H1 (cell line): ENCODE data around the gene CYP39A1. TPM values are rescaled to one million over a fixed set of nuclear protein-coding genes. Genes with fewer than 3 reads are reported as not detected.

Experiments used
- CTCF ChIA-PET: fragments of 300-600 bp; sonication (Branson Sonifier 250); formaldehyde crosslinking; loops from one replicate; lab custom pipeline; 2021; ENCODE audit not compliant: partially characterized antibody; lab: Charles Lee
- POLR2A ChIA-PET: fragments of 300-600 bp; sonication (Branson Sonifier 250); formaldehyde crosslinking; loops from one replicate; lab custom pipeline; 2021; ENCODE audit warnings: inconsistent platforms; ENCODE audit not compliant: partially characterized antibody; lab: Charles Lee
- DNase-seq, 2 experiments: peaks; one replicate each; pipeline versions ENCODE4 v3.0.0 to v3.0.0-alpha.2; 2010 to 2022; ENCODE audit warnings: low spot score in 2 of 2, low read depth in 1 of 2, mixed read lengths in 1 of 2
- FAIRE-seq: peaks from 2 replicates; lab custom pipeline; 2011; peaks lifted over from hg19 to GRCh38; lab: Jason Lieb, UNC
- H2AFZ ChIP-seq: 2 replicates; pipeline ENCODE4 v1.8.1; 2012; ENCODE audit warnings: low read length, inconsistent platforms
- H2AK5ac ChIP-seq: 2 replicates; pipeline ENCODE4 v1.6.1; 2013; ENCODE audit warnings: low read depth, low read length
- H2BK120ac ChIP-seq: replicated peaks from 2 replicates; pipeline ENCODE3; 2013; ENCODE audit warnings: low read depth, low read length, inconsistent platforms
- H2BK12ac ChIP-seq: 2 replicates; pipeline ENCODE4 v1.6.1; 2013; ENCODE audit warnings: low read depth, low read length
- H2BK15ac ChIP-seq: 2 replicates; pipeline ENCODE4 v1.6.1; 2013; ENCODE audit warnings: low read length
- H2BK20ac ChIP-seq: 2 replicates; pipeline ENCODE4 v1.6.1; 2013; ENCODE audit warnings: low read length
- H2BK5ac ChIP-seq: 2 replicates; pipeline ENCODE4 v1.6.1; 2013; ENCODE audit warnings: low read depth, low read length
- H3K14ac ChIP-seq: 2 replicates; pipeline ENCODE4 v1.6.1; 2013; ENCODE audit warnings: inconsistent platforms; ENCODE audit not compliant: insufficient read length
- H3K18ac ChIP-seq: 2 replicates; pipeline ENCODE4 v1.6.1; 2013; ENCODE audit warnings: low read length; ENCODE audit errors: extremely low read depth
- H3K23ac ChIP-seq: 2 replicates; pipeline ENCODE4 v1.6.1; 2013; ENCODE audit warnings: inconsistent platforms; ENCODE audit not compliant: insufficient read length
- H3K23me2 ChIP-seq: 2 replicates; pipeline ENCODE4 v1.6.1; 2013; ENCODE audit warnings: low read depth, low read length
- H3K27ac ChIP-seq: 2 replicates; pipeline ENCODE4 v1.6.1; 2011; ENCODE audit warnings: low read depth, low read length, inconsistent platforms
- H3K27me3 ChIP-seq, 4 experiments: replicated peaks in 1 of 4; 1 replicate in 1 of 4; 2 replicates in 3 of 4; pipeline versions ENCODE4 v1.6.1 to v1.8.1; 2011 to 2013; ENCODE audit warnings: low read length in 3 of 4, mild to moderate bottlenecking in 3 of 4, inconsistent platforms in 2 of 4, mixed read lengths in 2 of 4, moderate library complexity in 1 of 4; ENCODE audit not compliant: control insufficient read depth in 3 of 4, insufficient read depth in 3 of 4; ENCODE audit errors: extremely low read depth in 1 of 4
- H3K36me3 ChIP-seq, 4 experiments: 2 replicates each; pipeline versions ENCODE4 v1.6.1 to v1.8.1; 2011 to 2013; ENCODE audit warnings: mild to moderate bottlenecking in 4 of 4, low read length in 3 of 4, moderate library complexity in 2 of 4, control low read depth in 1 of 4, inconsistent platforms in 1 of 4; ENCODE audit not compliant: insufficient read depth in 4 of 4, control insufficient read depth in 2 of 4
- H3K4ac ChIP-seq: replicated peaks from 2 replicates; pipeline ENCODE3; 2013; ENCODE audit warnings: low read length, low read depth, mixed read lengths, inconsistent platforms; ENCODE audit not compliant: insufficient read length
- H3K4me1 ChIP-seq, 4 experiments: replicated peaks in 1 of 4; 1 replicate in 1 of 4; 2 replicates in 3 of 4; pipeline versions ENCODE4 v1.6.1 to v1.8.1; 2011 to 2013; ENCODE audit warnings: low read length in 3 of 4, inconsistent platforms in 2 of 4, mixed read lengths in 1 of 4; ENCODE audit not compliant: insufficient read depth in 4 of 4, control insufficient read depth in 3 of 4
- H3K4me2 ChIP-seq, 2 experiments: 2 replicates each; pipeline versions ENCODE4 v1.6.1 to v1.8.1; 2011 to 2013; ENCODE audit warnings: low read depth in 2 of 2, low read length in 2 of 2, control low read depth in 1 of 2, inconsistent platforms in 1 of 2, mild to moderate bottlenecking in 1 of 2; ENCODE audit not compliant: insufficient read depth in 1 of 2
- H3K4me3 ChIP-seq, 4 experiments: fragments of 200-600, 300-600 bp in 1 of 4; sonication (generic), shearing (Covaris generic), sonication (Bioruptor Twin) in 1 of 4; 2 replicates each; pipeline versions ENCODE4 v1.5.1 to v1.8.1; 2011 to 2016; ENCODE audit warnings: low read length in 4 of 4, low read depth in 3 of 4, control low read depth in 2 of 4, inconsistent platforms in 2 of 4, mild to moderate bottlenecking in 2 of 4, mixed read lengths in 1 of 4, moderate library complexity in 1 of 4; ENCODE audit not compliant: insufficient read depth in 2 of 4; ENCODE audit errors: extremely low read depth in 1 of 4
- H3K56ac ChIP-seq: replicated peaks from 2 replicates; pipeline ENCODE3; 2013; ENCODE audit warnings: low read depth, mild to moderate bottlenecking, mixed read lengths, low read length, inconsistent platforms; ENCODE audit not compliant: insufficient read length
- H3K79me1 ChIP-seq: 2 replicates; pipeline ENCODE4 v1.6.1; 2013; ENCODE audit warnings: low read depth, low read length, control low read depth
- H3K79me2 ChIP-seq, 2 experiments: 2 replicates each; pipeline versions ENCODE4 v1.6.1 to v1.8.1; 2012 to 2013; ENCODE audit warnings: low read length in 2 of 2, mild to moderate bottlenecking in 2 of 2, inconsistent platforms in 1 of 2; ENCODE audit not compliant: insufficient read depth in 2 of 2, control insufficient read depth in 1 of 2
- H3K9ac ChIP-seq, 4 experiments: replicated peaks in 1 of 4; 1 replicate in 1 of 4; 2 replicates in 3 of 4; pipeline versions ENCODE4 v1.6.1 to v1.8.1; 2011 to 2013; ENCODE audit warnings: low read depth in 3 of 4, low read length in 3 of 4, control low read depth in 2 of 4, mild to moderate bottlenecking in 2 of 4, moderate library complexity in 2 of 4, inconsistent platforms in 1 of 4; ENCODE audit errors: extremely low read depth in 1 of 4
- H3K9me3 ChIP-seq, 2 experiments: 2 replicates each; pipeline versions ENCODE4 v1.6.1 to v1.8.1; 2012 to 2013; ENCODE audit warnings: mild to moderate bottlenecking in 2 of 2, moderate library complexity in 2 of 2, control low read depth in 1 of 2, inconsistent platforms in 1 of 2, low read depth in 1 of 2, low read length in 1 of 2, mixed read lengths in 1 of 2; ENCODE audit not compliant: insufficient read depth in 2 of 2
- H4K20me1 ChIP-seq, 2 experiments: replicated peaks in 1 of 2; 2 replicates each; pipeline versions ENCODE3 to v1.8.1; 2011 to 2013; ENCODE audit warnings: inconsistent platforms in 2 of 2, low read length in 2 of 2, mild to moderate bottlenecking in 1 of 2; ENCODE audit not compliant: insufficient read depth in 2 of 2, control insufficient read depth in 1 of 2
- H4K5ac ChIP-seq: 2 replicates; pipeline ENCODE4 v1.6.1; 2013; ENCODE audit warnings: low read length, low read depth, mixed read lengths, inconsistent platforms; ENCODE audit not compliant: insufficient read length
- H4K8ac ChIP-seq: 2 replicates; pipeline ENCODE4 v1.8.0; 2013; ENCODE audit warnings: mild to moderate bottlenecking, moderate library complexity, low read length, inconsistent platforms; ENCODE audit not compliant: insufficient read depth; ENCODE audit errors: extremely low read depth
- H4K91ac ChIP-seq: replicated peaks from 2 replicates; pipeline ENCODE3; 2013; ENCODE audit warnings: low read length, mixed read lengths, inconsistent platforms; ENCODE audit not compliant: insufficient read length
- BACH1 ChIP-seq: IDR thresholded peaks from 2 replicates; pipeline ENCODE4 v1.6.1; 2012; ENCODE audit warnings: low read length, improper control_type of control experiment
- EZH2 ChIP-seq: fragments of 200-600 bp; sonication (generic); IDR thresholded peaks from 2 replicates; pipeline ENCODE4 v1.7.1; 2012; ENCODE audit warnings: low read depth, mild to moderate bottlenecking, moderate library complexity, low read length, inconsistent platforms; ENCODE audit not compliant: severe bottlenecking
- POLR2A ChIP-seq, 2 experiments: IDR thresholded peaks; 1 replicate in 1 of 2; 2 replicates in 1 of 2; pipeline ENCODE4 v1.6.1; 2011; ENCODE audit warnings: low read depth in 2 of 2, low read length in 2 of 2, mild to moderate bottlenecking in 2 of 2; ENCODE audit errors: control extremely low read depth in 1 of 2
- TAF7 ChIP-seq: optimal IDR thresholded peaks from 2 replicates; pipeline ENCODE3; 2011; ENCODE audit warnings: low read depth, mild to moderate bottlenecking, inconsistent platforms, low read length, moderate library complexity, borderline replicate concordance
- WGBS, 2 experiments: shearing (Covaris generic) in 1 of 2; methylation state at CpG; one replicate each; pipeline versions ENCODE4 v1.1.6 to v1.1.7; 2013 to 2015; ENCODE audit warnings: low lambda C conversion rate in 2 of 2, mixed read lengths in 2 of 2, inconsistent platforms in 1 of 2, low coverage in 1 of 2, missing lambda C conversion rate in 1 of 2; ENCODE audit not compliant: insufficient replicate concordance in 2 of 2, insufficient coverage in 1 of 2, insufficient read length in 1 of 2; ENCODE audit errors: extremely low coverage in 1 of 2, missing lambda C conversion rate in 1 of 2; 5-methylcytosine and 5-hydroxymethylcytosine counted together
- polyA plus RNA-seq, 7 experiments: library from polyadenylated mRNA; depleted of rRNA in 3 of 7; stranded (reverse) in 5 of 7; unstranded in 2 of 7; fragments of >200 nt in 5 of 7; fragments of 200-250 nt in 2 of 7; gene quantifications; 1 replicate in 5 of 7; 2 replicates in 1 of 7; 4 replicates in 1 of 7; pipeline versions ENCODE4 v1.2.1 to v1.2.3, GENCODE V29; 2011 to 2013; ENCODE audit warnings: missing spikeins in 2 of 7, mixed read lengths in 2 of 7
- total RNA-seq: library from RNA; stranded (reverse); fragmentation: NEBNext Ultra II Directional; extraction: Animal tissue kit (Norgen Biotek cat#: 25700); gene quantifications from 2 replicates; pipeline ENCODE4 v1.2.1, GENCODE V29; 2021

The CYP39A1 gene
- total and polyA plus RNA-seq, 2 of the 8 experiments (the other 6 are each of a cell fraction or from before 2014, with no cell fraction given): 0.71 to 2.4 TPM

DNA sequence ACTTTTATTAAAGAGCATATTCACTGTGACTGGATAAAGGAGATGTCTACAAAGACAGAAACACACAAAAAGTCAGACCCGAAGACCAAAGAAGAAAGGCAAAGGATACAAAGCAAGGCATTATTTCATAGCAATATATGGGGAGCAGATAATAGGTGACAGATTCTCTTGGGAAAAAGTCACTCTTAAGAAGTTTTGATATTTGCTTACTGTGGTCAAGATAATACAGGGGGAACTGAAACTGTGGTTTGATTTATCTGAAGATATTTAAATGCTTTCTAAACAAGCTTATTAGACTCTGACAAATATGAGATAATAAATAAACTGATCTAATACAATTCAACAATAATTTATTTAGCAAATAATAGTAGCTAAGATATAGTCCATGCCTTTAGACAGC is 14.7 kb downstream of the CYP39A1 start:
- Histone ChIP-seq H3K4me1 (no peaks in the 10 kb centered on the region), H4K5ac (no peak overlapping the region), H3K23me2 (no peaks in the 10 kb centered on the region; the same call in 1 of the 2 replicates), H2BK120ac (no peak overlapping the region), H3K9ac (no peak overlapping the region), H2AFZ (no peak overlapping the region), H3K4ac (no peak overlapping the region), H3K27me3 (no peaks in the 10 kb centered on the region), H4K20me1 (no peaks in the 10 kb centered on the region), H2AK5ac (no peak overlapping the region), H2BK20ac (no peak overlapping the region), H3K18ac (no peak overlapping the region), H3K4me3 (no peak overlapping the region), H3K4me2 (no peak overlapping the region), H3K9me3 (no peaks in the 10 kb centered on the region), H3K14ac (no peak overlapping the region), H3K36me3 (no peaks in the 10 kb centered on the region), H3K79me1 (no peaks in the 10 kb centered on the region), H3K23ac (no peak overlapping the region), H2BK5ac (no peak overlapping the region), H3K27ac (no peak overlapping the region), H4K91ac (no peak overlapping the region), H2BK12ac (no peak overlapping the region), H4K8ac (no peak overlapping the region), H3K56ac (no peak overlapping the region), H2BK15ac (no peak overlapping the region), H3K79me2 (no peaks in the 10 kb centered on the region)
- DNase-seq: no peak
- TF ChIP-seq EZH2 (no peak), POLR2A (IDR thresholded peaks at IDR 0.05; ENCODE audit: control extremely low read depth in 1 of 2, low read depth in 2 of 2, low read length in 2 of 2) (no peak), TAF7 (no peak), BACH1 (no peak)
- CTCF ChIA-PET: no interaction called here
- POLR2A ChIA-PET: no interaction called here
- FAIRE-seq: no peak
- WGBS, 2 experiments: 94% methylated on average over 1 of the region's 1 CpG; no CpG with 5 or more reads in 1 of the 2 experiments
